GM12878 (cell line): ENCODE results near the gene ZNF710. TPM values are rescaled to one million over a fixed set of nuclear protein-coding genes. Genes with fewer than 3 reads are reported as not detected.

Source experiments
- ATAC-seq: fragments of 200-7000 bp; cut with Tn5 transposase; 3 replicates; pipeline ENCODE4 v1.9.1; 2020; ENCODE audit warnings: mild to moderate bottlenecking, moderate library complexity
- BruUV-seq: library from RNA; stranded (reverse); fragments of 400-500 nt; replicated peaks from 2 replicates; lab custom pipeline; 2021; lab: Mats Ljungman, UMichigan
- CTCF ChIA-PET: fragments of 300-600 bp; sonication (Branson Sonifier 250); formaldehyde crosslinking; extraction: SDS; loops from one replicate; lab custom pipeline; 2021; ENCODE audit warnings: inconsistent platforms; lab: Yijun Ruan, JAX
- POLR2A ChIA-PET: fragments of 350-600 bp; formaldehyde crosslinking; extraction: SDS; loops from one replicate; lab custom pipeline; 2021; ENCODE audit warnings: inconsistent platforms; lab: Charles Lee
- RAD21 ChIA-PET: fragments of 300-600 bp; sonication (Branson Sonifier 250); formaldehyde crosslinking; loops from one replicate; lab custom pipeline; 2023; ENCODE audit warnings: antibody characterized with exemption; ENCODE audit not compliant: unreplicated experiment; lab: Charles Lee
- SMC1A ChIA-PET: fragments of 300-600 bp; sonication (Branson Sonifier 250); formaldehyde crosslinking; loops from one replicate; lab custom pipeline; 2023; ENCODE audit not compliant: unreplicated experiment, uncharacterized antibody; lab: Charles Lee
- DNase-seq: peaks from one replicate; pipeline ENCODE4 v3.0.0-alpha.2; 2011; ENCODE audit warnings: low read depth, low spot score
- FAIRE-seq: peaks from 3 replicates; lab custom pipeline; 2011; peaks lifted over from hg19 to GRCh38; lab: Jason Lieb, UNC
- H2AFZ ChIP-seq: 2 replicates; pipeline ENCODE4 v1.6.0; 2011; ENCODE audit warnings: low read depth, low read length, control low read depth; ENCODE audit not compliant: control insufficient read depth
- H3K27ac ChIP-seq: 2 replicates; pipeline ENCODE4 v1.5.1; 2011; ENCODE audit warnings: control low read depth; ENCODE audit not compliant: control insufficient read depth, insufficient read depth
- H3K27me3 ChIP-seq, 2 experiments: replicated peaks in 1 of 2; 2 replicates each; pipeline versions ENCODE4 v1.6.0 to v1.6.1; 2011; ENCODE audit warnings: low read length in 1 of 2; ENCODE audit not compliant: control insufficient read depth in 2 of 2, insufficient read depth in 2 of 2
- H3K36me3 ChIP-seq, 2 experiments: 2 replicates each; pipeline ENCODE4 v1.5.1; 2011; ENCODE audit warnings: low read length in 1 of 2; ENCODE audit not compliant: control insufficient read depth in 2 of 2, insufficient read depth in 2 of 2
- H3K4me1 ChIP-seq: 2 replicates; pipeline ENCODE4 v1.6.1; 2011; ENCODE audit warnings: mild to moderate bottlenecking, low read length, moderate library complexity, mixed read lengths; ENCODE audit not compliant: control insufficient read depth, insufficient read depth
- H3K4me2 ChIP-seq: 2 replicates; pipeline ENCODE4 v1.6.0; 2011; ENCODE audit warnings: control low read depth; ENCODE audit not compliant: control insufficient read depth, insufficient read depth
- H3K4me3 ChIP-seq: fragments of 200-600 bp; sonication (generic); 2 replicates; pipeline ENCODE4 v1.5.1; 2016
- H3K79me2 ChIP-seq: 2 replicates; pipeline ENCODE4 v1.6.0; 2011; ENCODE audit warnings: low read length; ENCODE audit not compliant: control insufficient read depth, insufficient read depth
- H3K9ac ChIP-seq: 2 replicates; pipeline ENCODE4 v1.8.0; 2011; ENCODE audit warnings: low read length, control low read depth, mixed read lengths; ENCODE audit not compliant: control insufficient read depth, insufficient read depth
- H3K9me3 ChIP-seq: replicated peaks from 3 replicates; pipeline ENCODE4 v1.5.1; 2011; ENCODE audit warnings: mild to moderate bottlenecking, low read length; ENCODE audit not compliant: control insufficient read depth, insufficient read depth
- H4K20me1 ChIP-seq: 2 replicates; pipeline ENCODE4 v1.6.0; 2011; ENCODE audit not compliant: control insufficient read depth, insufficient read depth
- BACH1 ChIP-seq: fragments of 450-650 bp; IDR thresholded peaks from 2 replicates; pipeline ENCODE4 v1.6.1; 2017; ENCODE audit warnings: mild to moderate bottlenecking, borderline replicate concordance
- BHLHE40 ChIP-seq, 2 experiments: fragments of 450-650 bp in 1 of 2; IDR thresholded peaks; 2 replicates each; pipeline ENCODE4 v1.6.1; 2011 to 2017; ENCODE audit warnings: low read depth in 2 of 2, borderline replicate concordance in 1 of 2, improper control_type of control experiment in 1 of 2, low read length in 1 of 2, mild to moderate bottlenecking in 1 of 2
- CBFB ChIP-seq: IDR thresholded peaks from 2 replicates; pipeline ENCODE4 v1.6.1; 2016; ENCODE audit warnings: antibody characterized with exemption, low read depth
- CEBPB ChIP-seq, 2 experiments: fragments of 150-350 bp in 1 of 2; IDR thresholded peaks; 2 replicates each; pipeline ENCODE4 v1.6.1; 2012 to 2014; ENCODE audit warnings: low read depth in 2 of 2, low read length in 2 of 2, borderline replicate concordance in 1 of 2, inconsistent platforms in 1 of 2
- CHD2 ChIP-seq: IDR thresholded peaks from 2 replicates; pipeline ENCODE4 v1.6.1; 2011; ENCODE audit warnings: low read depth, low read length, improper control_type of control experiment, borderline replicate concordance
- MEF2A ChIP-seq: IDR thresholded peaks from 2 replicates; pipeline ENCODE4 v1.6.1; 2011; ENCODE audit warnings: low read depth, mild to moderate bottlenecking, low read length, moderate library complexity; ENCODE audit not compliant: insufficient read depth
- MTA3 ChIP-seq: IDR thresholded peaks from 2 replicates; pipeline ENCODE4 v1.6.1; 2012; ENCODE audit warnings: low read length, inconsistent platforms, borderline replicate concordance
- TAF1 ChIP-seq: IDR thresholded peaks from 2 replicates; pipeline ENCODE4 v1.6.1; 2011; ENCODE audit warnings: mild to moderate bottlenecking, low read depth, low read length, borderline replicate concordance
- TCF3 ChIP-seq: IDR thresholded peaks from 2 replicates; pipeline ENCODE4 v1.6.1; 2012; ENCODE audit warnings: low read depth, mild to moderate bottlenecking, low read length, borderline replicate concordance; ENCODE audit not compliant: insufficient read depth
- TCF7 ChIP-seq: IDR thresholded peaks from 2 replicates; pipeline ENCODE4 v1.6.1; 2014; ENCODE audit warnings: antibody characterized with exemption, borderline replicate concordance
- WGBS: methylation state at CpG from one replicate; pipeline ENCODE4 v1.1.6; 2016; ENCODE audit warnings: low lambda C conversion rate; ENCODE audit not compliant: insufficient replicate concordance, insufficient coverage; ENCODE audit errors: missing lambda C conversion rate; 5-methylcytosine and 5-hydroxymethylcytosine counted together
- in situ Hi-C: fragments of 300-500 bp; cut with MboI; formaldehyde crosslinking; loops from 9 replicates; pipeline ENCODE4 v1.14.3; 2018; ENCODE audit warnings: mixed read lengths
- intact Hi-C: fragments of 100-400 bp; cut with micrococcal nuclease; formaldehyde crosslinking; loops from one replicate; pipeline ENCODE4 v1.14.2; 2022; ENCODE audit not compliant: unreplicated experiment
- polyA plus RNA-seq, 11 experiments: library from polyadenylated mRNA; depleted of rRNA in 4 of 11; unstranded in 6 of 11; stranded (reverse) in 5 of 11; fragments of >200 nt; fragmentation: Nextera tagmentation in 4 of 11; fragmentation: Illumina TruSeq in 1 of 11; extraction: Ambion mirVana in 4 of 11; extraction: Trizol in 1 of 11; gene quantifications; 1 replicate in 1 of 11; 2 replicates in 10 of 11; pipeline versions ENCODE4 v1.2.1 to v1.2.3, GENCODE V29; 2011 to 2016; ENCODE audit warnings: inconsistent platforms in 2 of 11, missing spikeins in 2 of 11, low read depth in 1 of 11
- total RNA-seq, 4 experiments: library from RNA; depleted of rRNA in 3 of 4; stranded (reverse); fragments of >200 nt in 3 of 4; fragmentation: Illumina TruSeq in 1 of 4; extraction: Trizol in 1 of 4; gene quantifications; 2 replicates each; pipeline versions ENCODE4 v1.2.1 to v1.2.3, GENCODE V29; 2013 to 2021
- TF ChIP-seq, protein P1 (sequence below): IDR thresholded peaks from 2 replicates; pipeline ENCODE4 v1.6.1; 2012; ENCODE audit warnings: mild to moderate bottlenecking, low read depth, low read length
- TF ChIP-seq, protein P2 (sequence below): fragments of 450-650 bp; formaldehyde crosslinking; IDR thresholded peaks from 2 replicates; pipeline ENCODE4 v1.4.0; 2020; ENCODE audit warnings: mild to moderate bottlenecking, moderate library complexity
- TF ChIP-seq, protein P3 (sequence below): fragments of 450-650 bp; IDR thresholded peaks from 2 replicates; pipeline ENCODE4 v1.6.1; 2014; ENCODE audit warnings: mild to moderate bottlenecking

ZNF710 gene
- total and polyA plus RNA-seq, 10 of the 15 experiments (the other 5 are each of a cell fraction or from before 2014, with no cell fraction given), result 1.4 to 43.5 (median 9.8) TPM

DNA sequence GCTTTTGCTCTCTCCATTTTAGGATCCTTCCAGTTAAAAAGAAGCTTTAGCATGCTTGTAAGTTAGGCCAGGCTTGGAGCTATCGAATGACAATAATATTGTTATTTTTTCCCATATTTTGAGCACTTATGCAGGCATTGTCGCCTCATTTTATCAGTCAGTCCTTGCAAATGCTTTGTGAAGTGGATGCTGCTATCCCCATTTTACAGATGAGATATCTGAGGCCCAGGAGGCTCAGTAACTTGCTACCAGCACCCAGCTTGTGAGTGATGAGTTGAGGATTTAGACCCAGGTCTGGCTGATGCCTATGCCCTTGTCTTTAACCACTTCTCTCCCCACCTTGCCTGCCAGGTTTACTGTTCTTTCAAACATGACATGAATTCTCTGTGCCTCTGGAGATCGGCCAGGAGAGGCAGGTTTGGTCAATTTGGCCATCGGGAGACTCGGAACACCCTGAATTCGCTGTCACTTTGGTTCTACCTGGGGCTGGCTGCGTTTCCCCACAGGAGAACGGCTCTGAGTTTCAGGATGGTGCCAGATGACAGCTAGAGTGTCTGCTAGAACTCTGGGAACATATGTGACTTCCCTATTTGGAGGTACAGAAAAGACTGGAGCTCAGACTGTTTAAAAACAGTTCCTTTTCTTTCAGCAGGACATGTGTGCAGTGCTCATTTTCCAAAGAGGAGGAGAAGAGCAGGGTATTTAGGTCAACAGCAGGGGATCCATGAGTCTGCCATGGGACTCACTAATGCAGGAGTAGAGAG lies 25.5 kb upstream of the ZNF710 start (continued):
- TF ChIP-seq BHLHE40 (IDR thresholded peaks at IDR 0.05; ENCODE audit: borderline replicate concordance in 1 of 2, low read depth in 2 of 2, low read length in 1 of 2), result no peak
- TF ChIP-seq TAF1, result no peak
- TF ChIP-seq MEF2A, result no peak
- TF ChIP-seq, all 136 proteins: peak for 0

DNA sequence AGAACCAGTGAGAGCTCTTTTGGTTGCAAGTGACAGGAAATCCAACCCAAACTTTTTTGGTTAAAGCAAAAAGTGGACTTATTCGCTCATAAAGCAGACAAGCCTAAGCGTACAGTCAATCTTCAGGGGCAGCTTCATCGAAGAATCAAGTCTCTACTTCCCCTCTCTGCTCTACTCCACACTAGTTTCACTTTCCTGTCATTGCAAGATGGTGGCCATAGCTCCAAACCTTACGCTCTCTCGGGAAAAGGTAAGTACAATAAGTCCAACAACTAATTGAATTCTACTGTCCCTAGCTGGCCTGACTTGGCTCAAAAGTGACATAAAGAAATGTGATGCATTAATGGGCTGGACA lies 24.9 kb upstream of the ZNF710 start:
- no peak for FAIRE-seq
- H3K9ac ChIP-seq, result no peak overlapping the region
- no peak for ATAC-seq
- ChIA-PET RAD21 (interaction anchor here (1.3 to 1.6 kb wide), 2 partner anchors 94 to 95 kb away, joined by 3 read pairs; no protein-coding TSS in a partner anchor), POLR2A (interaction anchor here (1.5 kb wide), 1 partner anchor 11 kb away, joined by 4 read pairs; no protein-coding TSS in a partner anchor), CTCF (interaction anchor here (1.6 to 2.6 kb wide), 3 partner anchors 9 to 236 kb away, joined by 4 to 7 read pairs (median 5); no protein-coding TSS in a partner anchor), SMC1A (interaction anchor here (1.2 kb wide), 1 partner anchor 78 kb away, joined by 3 read pairs; no protein-coding TSS in a partner anchor)
- H3K79me2 ChIP-seq, result no peaks in the 10 kb centered on the region
- no TSS peak for BruUV-seq
- H3K9me3 ChIP-seq, result no peaks in the 10 kb centered on the region
- no peaks in the 10 kb centered on the region for H4K20me1 ChIP-seq
- no peak overlapping the region for H3K4me2 ChIP-seq
- no peak overlapping the region for H2AFZ ChIP-seq
- no peak overlapping the region for H3K27ac ChIP-seq
- 67% methylated on average over 5 of the region's 5 CpGs for WGBS
- in situ Hi-C loops (no loop called here), intact Hi-C loops (no loop called here)
- no peaks in the 10 kb centered on the region for H3K27me3 ChIP-seq
- H3K4me1 ChIP-seq, result no peaks in the 10 kb centered on the region
- no peak overlapping the region for H3K4me3 ChIP-seq
- no peak for DNase-seq
- H3K36me3 ChIP-seq, result no peaks in the 10 kb centered on the region
- no peak for TF ChIP-seq BACH1
- no peak for TF ChIP-seq CHD2
- TF ChIP-seq, protein P1, sequence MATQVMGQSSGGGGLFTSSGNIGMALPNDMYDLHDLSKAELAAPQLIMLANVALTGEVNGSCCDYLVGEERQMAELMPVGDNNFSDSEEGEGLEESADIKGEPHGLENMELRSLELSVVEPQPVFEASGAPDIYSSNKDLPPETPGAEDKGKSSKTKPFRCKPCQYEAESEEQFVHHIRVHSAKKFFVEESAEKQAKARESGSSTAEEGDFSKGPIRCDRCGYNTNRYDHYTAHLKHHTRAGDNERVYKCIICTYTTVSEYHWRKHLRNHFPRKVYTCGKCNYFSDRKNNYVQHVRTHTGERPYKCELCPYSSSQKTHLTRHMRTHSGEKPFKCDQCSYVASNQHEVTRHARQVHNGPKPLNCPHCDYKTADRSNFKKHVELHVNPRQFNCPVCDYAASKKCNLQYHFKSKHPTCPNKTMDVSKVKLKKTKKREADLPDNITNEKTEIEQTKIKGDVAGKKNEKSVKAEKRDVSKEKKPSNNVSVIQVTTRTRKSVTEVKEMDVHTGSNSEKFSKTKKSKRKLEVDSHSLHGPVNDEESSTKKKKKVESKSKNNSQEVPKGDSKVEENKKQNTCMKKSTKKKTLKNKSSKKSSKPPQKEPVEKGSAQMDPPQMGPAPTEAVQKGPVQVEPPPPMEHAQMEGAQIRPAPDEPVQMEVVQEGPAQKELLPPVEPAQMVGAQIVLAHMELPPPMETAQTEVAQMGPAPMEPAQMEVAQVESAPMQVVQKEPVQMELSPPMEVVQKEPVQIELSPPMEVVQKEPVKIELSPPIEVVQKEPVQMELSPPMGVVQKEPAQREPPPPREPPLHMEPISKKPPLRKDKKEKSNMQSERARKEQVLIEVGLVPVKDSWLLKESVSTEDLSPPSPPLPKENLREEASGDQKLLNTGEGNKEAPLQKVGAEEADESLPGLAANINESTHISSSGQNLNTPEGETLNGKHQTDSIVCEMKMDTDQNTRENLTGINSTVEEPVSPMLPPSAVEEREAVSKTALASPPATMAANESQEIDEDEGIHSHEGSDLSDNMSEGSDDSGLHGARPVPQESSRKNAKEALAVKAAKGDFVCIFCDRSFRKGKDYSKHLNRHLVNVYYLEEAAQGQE, result no peak
- TF ChIP-seq TCF7, result no peak
- no peak for TF ChIP-seq MTA3
- TF ChIP-seq, protein P2, sequence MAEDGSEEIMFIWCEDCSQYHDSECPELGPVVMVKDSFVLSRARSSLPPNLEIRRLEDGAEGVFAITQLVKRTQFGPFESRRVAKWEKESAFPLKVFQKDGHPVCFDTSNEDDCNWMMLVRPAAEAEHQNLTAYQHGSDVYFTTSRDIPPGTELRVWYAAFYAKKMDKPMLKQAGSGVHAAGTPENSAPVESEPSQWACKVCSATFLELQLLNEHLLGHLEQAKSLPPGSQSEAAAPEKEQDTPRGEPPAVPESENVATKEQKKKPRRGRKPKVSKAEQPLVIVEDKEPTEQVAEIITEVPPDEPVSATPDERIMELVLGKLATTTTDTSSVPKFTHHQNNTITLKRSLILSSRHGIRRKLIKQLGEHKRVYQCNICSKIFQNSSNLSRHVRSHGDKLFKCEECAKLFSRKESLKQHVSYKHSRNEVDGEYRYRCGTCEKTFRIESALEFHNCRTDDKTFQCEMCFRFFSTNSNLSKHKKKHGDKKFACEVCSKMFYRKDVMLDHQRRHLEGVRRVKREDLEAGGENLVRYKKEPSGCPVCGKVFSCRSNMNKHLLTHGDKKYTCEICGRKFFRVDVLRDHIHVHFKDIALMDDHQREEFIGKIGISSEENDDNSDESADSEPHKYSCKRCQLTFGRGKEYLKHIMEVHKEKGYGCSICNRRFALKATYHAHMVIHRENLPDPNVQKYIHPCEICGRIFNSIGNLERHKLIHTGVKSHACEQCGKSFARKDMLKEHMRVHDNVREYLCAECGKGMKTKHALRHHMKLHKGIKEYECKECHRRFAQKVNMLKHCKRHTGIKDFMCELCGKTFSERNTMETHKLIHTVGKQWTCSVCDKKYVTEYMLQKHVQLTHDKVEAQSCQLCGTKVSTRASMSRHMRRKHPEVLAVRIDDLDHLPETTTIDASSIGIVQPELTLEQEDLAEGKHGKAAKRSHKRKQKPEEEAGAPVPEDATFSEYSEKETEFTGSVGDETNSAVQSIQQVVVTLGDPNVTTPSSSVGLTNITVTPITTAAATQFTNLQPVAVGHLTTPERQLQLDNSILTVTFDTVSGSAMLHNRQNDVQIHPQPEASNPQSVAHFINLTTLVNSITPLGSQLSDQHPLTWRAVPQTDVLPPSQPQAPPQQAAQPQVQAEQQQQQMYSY (CRISPR knock-in tag), result no peak
- TF ChIP-seq CBFB, result no peak
- TF ChIP-seq TCF3, result no peak
- no peak for TF ChIP-seq CEBPB (IDR thresholded peaks at IDR 0.05; ENCODE audit: borderline replicate concordance in 1 of 2, low read depth in 2 of 2, low read length in 2 of 2)
- TF ChIP-seq, protein P3, sequence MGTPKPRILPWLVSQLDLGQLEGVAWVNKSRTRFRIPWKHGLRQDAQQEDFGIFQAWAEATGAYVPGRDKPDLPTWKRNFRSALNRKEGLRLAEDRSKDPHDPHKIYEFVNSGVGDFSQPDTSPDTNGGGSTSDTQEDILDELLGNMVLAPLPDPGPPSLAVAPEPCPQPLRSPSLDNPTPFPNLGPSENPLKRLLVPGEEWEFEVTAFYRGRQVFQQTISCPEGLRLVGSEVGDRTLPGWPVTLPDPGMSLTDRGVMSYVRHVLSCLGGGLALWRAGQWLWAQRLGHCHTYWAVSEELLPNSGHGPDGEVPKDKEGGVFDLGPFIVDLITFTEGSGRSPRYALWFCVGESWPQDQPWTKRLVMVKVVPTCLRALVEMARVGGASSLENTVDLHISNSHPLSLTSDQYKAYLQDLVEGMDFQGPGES, result no peak
